GM23338 (cell line): ENCODE results near the gene WNT9A. TPM values are rescaled to one million over a fixed set of nuclear protein-coding genes. Genes with fewer than 3 reads are reported as not detected.

Experiments
- ATAC-seq: fragments of 200-7000 bp; cut with Tn5 transposase; 3 replicates; pipeline ENCODE4 v1.9.1; 2020
- DNase-seq: peaks from one replicate; pipeline ENCODE4 v3.0.0-alpha.2; 2015; ENCODE audit warnings: low spot score
- H2AFZ ChIP-seq: fragments of 200-600 bp; sonication (generic); 2 replicates; pipeline ENCODE4 v1.8.0; 2016; ENCODE audit warnings: antibody characterized with exemption, mild to moderate bottlenecking, moderate library complexity
- H3F3A ChIP-seq: fragments of 200-600 bp; sonication (generic); replicated peaks from 2 replicates; pipeline ENCODE4 v1.8.0; 2017; ENCODE audit warnings: antibody characterized with exemption, mixed run types, low read depth
- H3K27ac ChIP-seq: fragments of 200-600 bp; sonication (generic); 2 replicates; pipeline ENCODE4 v1.6.1; 2016; ENCODE audit warnings: low read depth
- H3K27me3 ChIP-seq: fragments of 200-600 bp; sonication (generic); 2 replicates; pipeline ENCODE4 v1.8.0; 2016; ENCODE audit warnings: mild to moderate bottlenecking, mixed run types, moderate library complexity; ENCODE audit not compliant: insufficient read depth
- H3K36me3 ChIP-seq: fragments of 200-600 bp; sonication (generic); 2 replicates; pipeline ENCODE4 v1.8.0; 2016; ENCODE audit warnings: mild to moderate bottlenecking; ENCODE audit not compliant: insufficient read depth
- H3K4me1 ChIP-seq: fragments of 200-600 bp; sonication (generic); 2 replicates; pipeline ENCODE4 v1.8.0; 2016; ENCODE audit warnings: mild to moderate bottlenecking, moderate library complexity; ENCODE audit not compliant: insufficient read depth
- H3K4me2 ChIP-seq: fragments of 200-600 bp; sonication (generic); 2 replicates; pipeline ENCODE4 v1.7.1; 2017; ENCODE audit warnings: mixed run types
- H3K4me3 ChIP-seq: fragments of 200-600 bp; sonication (generic); 2 replicates; pipeline ENCODE4 v1.6.1; 2016; ENCODE audit warnings: mixed run types
- H3K79me2 ChIP-seq: fragments of 200-600 bp; sonication (generic); replicated peaks from 2 replicates; pipeline ENCODE4 v1.8.0; 2017; ENCODE audit warnings: mild to moderate bottlenecking; ENCODE audit not compliant: insufficient read depth
- H3K9me2 ChIP-seq: fragments of 200-600 bp; sonication (generic); 2 replicates; pipeline ENCODE4 v1.8.0; 2017; ENCODE audit not compliant: insufficient read depth
- H4K20me1 ChIP-seq: fragments of 200-600 bp; sonication (generic); replicated peaks from 2 replicates; pipeline ENCODE4 v1.8.0; 2017; ENCODE audit warnings: mild to moderate bottlenecking; ENCODE audit not compliant: insufficient read depth
- H3K27ac Mint-ChIP-seq: 2 replicates; pipeline ENCODE4 v1.8.0; 2020; ENCODE audit warnings: inconsistent platforms, mild to moderate bottlenecking, moderate library complexity, mixed read lengths
- H3K27me3 Mint-ChIP-seq: 3 replicates; pipeline ENCODE4 v1.8.0; 2022; ENCODE audit warnings: low read depth, mild to moderate bottlenecking, moderate library complexity, mixed read lengths, inconsistent platforms; ENCODE audit not compliant: insufficient read depth, poor library complexity
- H3K36me3 Mint-ChIP-seq: 3 replicates; pipeline ENCODE4 v1.8.0; 2021; ENCODE audit warnings: low read depth, mild to moderate bottlenecking, inconsistent platforms, moderate library complexity, mixed read lengths
- H3K4me1 Mint-ChIP-seq: 3 replicates; pipeline ENCODE4 v1.8.0; 2020; ENCODE audit warnings: mild to moderate bottlenecking, inconsistent platforms, mixed read lengths
- H3K4me3 Mint-ChIP-seq: 3 replicates; pipeline ENCODE4 v1.8.0; 2021; ENCODE audit warnings: moderate library complexity, mild to moderate bottlenecking, inconsistent platforms, mixed read lengths
- H3K9me3 Mint-ChIP-seq: 3 replicates; pipeline ENCODE4 v1.8.0; 2020; ENCODE audit warnings: moderate library complexity, mild to moderate bottlenecking, inconsistent platforms, mixed read lengths
- CTCF ChIP-seq, 2 experiments: fragments of 200-600 bp in 1 of 2; sonication (generic) in 1 of 2; conservative IDR thresholded peaks; 2 replicates each; pipeline versions ENCODE4 v1.5.1 to v1.6.1; 2016 to 2017; ENCODE audit warnings: antibody characterized with exemption in 2 of 2, low read depth in 2 of 2, mild to moderate bottlenecking in 2 of 2, moderate library complexity in 1 of 2
- NANOG ChIP-seq: IDR thresholded peaks from 2 replicates; pipeline ENCODE4 v1.6.1; 2016; ENCODE audit warnings: antibody characterized with exemption, borderline replicate concordance
- STAT1 ChIP-seq: IDR thresholded peaks from one replicate; pipeline ENCODE4 v1.6.1; 2016; ENCODE audit warnings: antibody characterized with exemption; ENCODE audit not compliant: unreplicated experiment
- ZNF114 ChIP-seq: fragments of 250-450 bp; sonication (Bioruptor Pico); IDR thresholded peaks from 2 replicates; pipeline ENCODE4 v1.5.0; 2020; ENCODE audit warnings: mild to moderate bottlenecking, moderate library complexity
- polyA plus RNA-seq: library from polyadenylated mRNA; unstranded; fragments of >200 nt; fragmentation: Nextera tagmentation; extraction: Ambion mirVana; gene quantifications from 2 replicates; pipeline ENCODE4 v1.2.1, GENCODE V29; 2016
- total RNA-seq: library from RNA; depleted of rRNA; stranded (reverse); fragments of >200 nt; shearing (Covaris generic); gene quantifications from 2 replicates; pipeline ENCODE4 v1.2.3, GENCODE V29; 2014
- TF ChIP-seq, protein P1 (sequence below): fragments of 250-450 bp; sonication (Bioruptor Pico); IDR thresholded peaks from 2 replicates; pipeline ENCODE4 v1.5.0; 2020; ENCODE audit warnings: mild to moderate bottlenecking, moderate library complexity

WNT9A gene
- total and polyA plus RNA-seq, 2 experiments from 2014 or later: 0.06 to 2.0 TPM

DNA sequence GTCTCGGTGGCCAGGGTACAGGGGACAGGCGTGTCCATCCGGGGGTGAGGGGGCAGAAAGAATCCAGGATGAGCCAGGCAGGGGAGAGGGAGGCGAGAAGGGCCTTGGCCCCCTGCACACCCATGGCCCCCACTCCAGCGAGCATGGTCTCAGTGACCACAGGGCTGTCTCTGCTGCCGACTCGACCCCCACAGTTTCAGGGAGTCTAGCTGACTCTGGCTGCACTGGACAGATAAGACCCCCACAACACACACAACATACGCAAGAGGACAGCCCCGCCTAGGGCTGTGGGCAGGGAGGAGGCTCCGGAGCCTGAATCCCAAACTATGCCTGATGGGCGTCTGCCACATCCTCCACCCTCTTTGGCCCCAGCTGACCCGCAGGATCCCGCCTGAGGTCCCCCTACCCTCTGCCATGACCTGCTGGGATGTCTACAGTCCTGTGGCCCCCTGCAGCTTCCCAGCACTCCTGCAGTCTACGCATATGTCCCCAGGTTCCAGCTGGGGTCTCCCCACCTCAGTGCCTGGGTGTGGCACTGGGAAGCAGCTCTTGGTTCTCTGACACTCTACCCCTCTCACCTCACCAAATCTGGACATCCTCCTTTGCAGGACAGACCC is 22.0 kb downstream of the WNT9A start:
- Histone ChIP-seq H2AFZ (no peak overlapping the region), H3K4me3 (no peak overlapping the region), H3F3A (no peaks in the 10 kb centered on the region), H3K27me3 (no peaks in the 10 kb centered on the region), H3K79me2 (no peaks in the 10 kb centered on the region), H3K27ac (no peak overlapping the region), H3K4me1 (no peaks in the 10 kb centered on the region), H3K9me2 (no peaks in the 10 kb centered on the region), H3K36me3 (no peaks in the 10 kb centered on the region), H4K20me1 (no peaks in the 10 kb centered on the region), H3K4me2 (no peak overlapping the region)
- Mint-ChIP-seq H3K27me3 (peaks cover 4% of the 10 kb centered on the region), H3K4me1 (peaks cover 6% of the 10 kb centered on the region; the same call in 2 of the 3 replicates), H3K27ac (no peak overlapping the region), H3K9me3 (no peaks in the 10 kb centered on the region), H3K36me3 (no peaks in the 10 kb centered on the region), H3K4me3 (no peak overlapping the region)
- DNase-seq: no peak
- no peak for ATAC-seq
- TF ChIP-seq ZNF114 (CRISPR knock-in tag) (no peak), CTCF (conservative IDR thresholded peaks at IDR 0.05; ENCODE audit: low read depth in 2 of 2) (no peak), NANOG (no peak), STAT1 (no peak)
- TF ChIP-seq, protein P1, sequence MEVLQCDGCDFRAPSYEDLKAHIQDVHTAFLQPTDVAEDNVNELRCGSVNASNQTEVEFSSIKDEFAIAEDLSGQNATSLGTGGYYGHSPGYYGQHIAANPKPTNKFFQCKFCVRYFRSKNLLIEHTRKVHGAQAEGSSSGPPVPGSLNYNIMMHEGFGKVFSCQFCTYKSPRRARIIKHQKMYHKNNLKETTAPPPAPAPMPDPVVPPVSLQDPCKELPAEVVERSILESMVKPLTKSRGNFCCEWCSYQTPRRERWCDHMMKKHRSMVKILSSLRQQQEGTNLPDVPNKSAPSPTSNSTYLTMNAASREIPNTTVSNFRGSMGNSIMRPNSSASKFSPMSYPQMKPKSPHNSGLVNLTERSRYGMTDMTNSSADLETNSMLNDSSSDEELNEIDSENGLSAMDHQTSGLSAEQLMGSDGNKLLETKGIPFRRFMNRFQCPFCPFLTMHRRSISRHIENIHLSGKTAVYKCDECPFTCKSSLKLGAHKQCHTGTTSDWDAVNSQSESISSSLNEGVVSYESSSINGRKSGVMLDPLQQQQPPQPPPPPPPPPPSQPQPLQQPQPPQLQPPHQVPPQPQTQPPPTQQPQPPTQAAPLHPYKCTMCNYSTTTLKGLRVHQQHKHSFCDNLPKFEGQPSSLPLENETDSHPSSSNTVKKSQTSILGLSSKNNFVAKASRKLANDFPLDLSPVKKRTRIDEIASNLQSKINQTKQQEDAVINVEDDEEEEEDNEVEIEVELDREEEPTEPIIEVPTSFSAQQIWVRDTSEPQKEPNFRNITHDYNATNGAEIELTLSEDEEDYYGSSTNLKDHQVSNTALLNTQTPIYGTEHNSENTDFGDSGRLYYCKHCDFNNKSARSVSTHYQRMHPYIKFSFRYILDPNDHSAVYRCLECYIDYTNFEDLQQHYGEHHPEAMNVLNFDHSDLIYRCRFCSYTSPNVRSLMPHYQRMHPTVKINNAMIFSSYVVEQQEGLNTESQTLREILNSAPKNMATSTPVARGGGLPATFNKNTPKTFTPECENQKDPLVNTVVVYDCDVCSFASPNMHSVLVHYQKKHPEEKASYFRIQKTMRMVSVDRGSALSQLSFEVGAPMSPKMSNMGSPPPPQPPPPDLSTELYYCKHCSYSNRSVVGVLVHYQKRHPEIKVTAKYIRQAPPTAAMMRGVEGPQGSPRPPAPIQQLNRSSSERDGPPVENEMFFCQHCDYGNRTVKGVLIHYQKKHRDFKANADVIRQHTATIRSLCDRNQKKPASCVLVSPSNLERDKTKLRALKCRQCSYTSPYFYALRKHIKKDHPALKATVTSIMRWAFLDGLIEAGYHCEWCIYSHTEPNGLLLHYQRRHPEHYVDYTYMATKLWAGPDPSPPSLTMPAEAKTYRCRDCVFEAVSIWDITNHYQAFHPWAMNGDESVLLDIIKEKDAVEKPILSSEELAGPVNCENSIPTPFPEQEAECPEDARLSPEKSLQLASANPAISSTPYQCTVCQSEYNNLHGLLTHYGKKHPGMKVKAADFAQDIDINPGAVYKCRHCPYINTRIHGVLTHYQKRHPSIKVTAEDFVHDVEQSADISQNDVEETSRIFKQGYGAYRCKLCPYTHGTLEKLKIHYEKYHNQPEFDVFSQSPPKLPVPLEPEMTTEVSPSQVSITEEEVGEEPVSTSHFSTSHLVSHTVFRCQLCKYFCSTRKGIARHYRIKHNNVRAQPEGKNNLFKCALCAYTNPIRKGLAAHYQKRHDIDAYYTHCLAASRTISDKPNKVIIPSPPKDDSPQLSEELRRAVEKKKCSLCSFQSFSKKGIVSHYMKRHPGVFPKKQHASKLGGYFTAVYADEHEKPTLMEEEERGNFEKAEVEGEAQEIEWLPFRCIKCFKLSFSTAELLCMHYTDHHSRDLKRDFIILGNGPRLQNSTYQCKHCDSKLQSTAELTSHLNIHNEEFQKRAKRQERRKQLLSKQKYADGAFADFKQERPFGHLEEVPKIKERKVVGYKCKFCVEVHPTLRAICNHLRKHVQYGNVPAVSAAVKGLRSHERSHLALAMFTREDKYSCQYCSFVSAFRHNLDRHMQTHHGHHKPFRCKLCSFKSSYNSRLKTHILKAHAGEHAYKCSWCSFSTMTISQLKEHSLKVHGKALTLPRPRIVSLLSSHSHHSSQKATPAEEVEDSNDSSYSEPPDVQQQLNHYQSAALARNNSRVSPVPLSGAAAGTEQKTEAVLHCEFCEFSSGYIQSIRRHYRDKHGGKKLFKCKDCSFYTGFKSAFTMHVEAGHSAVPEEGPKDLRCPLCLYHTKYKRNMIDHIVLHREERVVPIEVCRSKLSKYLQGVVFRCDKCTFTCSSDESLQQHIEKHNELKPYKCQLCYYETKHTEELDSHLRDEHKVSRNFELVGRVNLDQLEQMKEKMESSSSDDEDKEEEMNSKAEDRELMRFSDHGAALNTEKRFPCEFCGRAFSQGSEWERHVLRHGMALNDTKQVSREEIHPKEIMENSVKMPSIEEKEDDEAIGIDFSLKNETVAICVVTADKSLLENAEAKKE: no peak
